IMR-90 (cell line): ENCODE measurements around the gene ATG10. TPM values are rescaled to one million over a fixed set of nuclear protein-coding genes. Genes with fewer than 3 reads are reported as not detected.

ENCODE experiments used
- ATAC-seq: fragments of 200-7000 bp; cut with Tn5 transposase; 2 replicates; pipeline ENCODE4 v1.9.1; 2020; ENCODE audit warnings: low read depth, mild to moderate bottlenecking, moderate library complexity
- BruUV-seq: library from RNA; stranded (reverse); fragments of 400-500 nt; replicated peaks from 2 replicates; lab custom pipeline; 2021; lab: Mats Ljungman, UMichigan
- CTCF ChIA-PET: fragments of 300-600 bp; formaldehyde crosslinking; extraction: SDS; loops from one replicate; lab custom pipeline; 2021; ENCODE audit warnings: antibody characterized with exemption; lab: Yijun Ruan, JAX
- POLR2A ChIA-PET: fragments of 300-600 bp; sonication (Branson Sonifier 250); formaldehyde crosslinking; loops from one replicate; lab custom pipeline; 2022; ENCODE audit warnings: antibody characterized with exemption; ENCODE audit not compliant: unreplicated experiment; lab: Charles Lee
- DNase-seq: peaks from one replicate; pipeline ENCODE4 v3.0.0; 2013
- H2AFZ ChIP-seq: replicated peaks from 2 replicates; pipeline ENCODE3; 2013; ENCODE audit warnings: low read length, mild to moderate bottlenecking; ENCODE audit not compliant: poor library complexity
- H2AK5ac ChIP-seq: 2 replicates; pipeline ENCODE4 v1.6.1; 2013; ENCODE audit warnings: low read depth, low read length, inconsistent platforms
- H2AK9ac ChIP-seq: replicated peaks from 2 replicates; pipeline ENCODE3; 2013; ENCODE audit warnings: mild to moderate bottlenecking, low read depth, low read length, moderate library complexity; ENCODE audit not compliant: poor library complexity
- H2BK120ac ChIP-seq: 2 replicates; pipeline ENCODE4 v1.6.1; 2013; ENCODE audit warnings: low read depth, low read length, inconsistent platforms
- H2BK15ac ChIP-seq: 3 replicates; pipeline ENCODE4 v1.6.1; 2013; ENCODE audit warnings: low read depth, low read length, inconsistent platforms
- H2BK20ac ChIP-seq: 2 replicates; pipeline ENCODE4 v1.6.1; 2013; ENCODE audit warnings: low read depth, mild to moderate bottlenecking, inconsistent platforms, low read length, moderate library complexity
- H2BK5ac ChIP-seq: 2 replicates; pipeline ENCODE4 v1.6.1; 2013; ENCODE audit warnings: mild to moderate bottlenecking, low read depth, low read length, inconsistent platforms; ENCODE audit not compliant: poor library complexity, severe bottlenecking
- H3K14ac ChIP-seq: replicated peaks from 2 replicates; pipeline ENCODE4 v1.6.1; 2013; ENCODE audit warnings: low read depth, low read length, inconsistent platforms
- H3K18ac ChIP-seq: 2 replicates; pipeline ENCODE4 v1.6.1; 2013; ENCODE audit warnings: low read depth, low read length, control low read depth
- H3K23ac ChIP-seq: 2 replicates; pipeline ENCODE4 v1.6.1; 2013; ENCODE audit warnings: low read depth, low read length, inconsistent platforms
- H3K27ac ChIP-seq: 2 replicates; pipeline ENCODE4 v1.5.1; 2013; ENCODE audit warnings: mild to moderate bottlenecking, control low read depth, low read length; ENCODE audit not compliant: insufficient read depth
- H3K27me3 ChIP-seq: 2 replicates; pipeline ENCODE4 v1.6.1; 2013; ENCODE audit warnings: low read length; ENCODE audit not compliant: control insufficient read depth, insufficient read depth
- H3K36me3 ChIP-seq: 2 replicates; pipeline ENCODE4 v1.6.1; 2013; ENCODE audit warnings: low read length, mixed read lengths; ENCODE audit not compliant: control insufficient read depth, insufficient read depth
- H3K4ac ChIP-seq: 2 replicates; pipeline ENCODE4 v1.6.1; 2013; ENCODE audit warnings: low read depth, low read length, inconsistent platforms
- H3K4me1 ChIP-seq: 2 replicates; pipeline ENCODE4 v1.6.1; 2013; ENCODE audit warnings: low read length, mixed read lengths; ENCODE audit not compliant: control insufficient read depth, insufficient read depth
- H3K4me2 ChIP-seq: 2 replicates; pipeline ENCODE4 v1.6.1; 2013; ENCODE audit warnings: low read depth, mild to moderate bottlenecking, control low read depth, low read length, moderate library complexity
- H3K4me3 ChIP-seq: 2 replicates; pipeline ENCODE4 v1.5.1; 2013; ENCODE audit warnings: low read depth, mild to moderate bottlenecking, control low read depth, low read length, moderate library complexity; ENCODE audit not compliant: insufficient read depth
- H3K56ac ChIP-seq: 2 replicates; pipeline ENCODE4 v1.6.1; 2013; ENCODE audit warnings: low read length, inconsistent platforms; ENCODE audit not compliant: insufficient read depth; ENCODE audit errors: extremely low read depth
- H3K79me1 ChIP-seq, 2 experiments: 2 replicates each; pipeline ENCODE4 v1.6.1; 2013; ENCODE audit warnings: low read length in 2 of 2, inconsistent platforms in 1 of 2, low read depth in 1 of 2
- H3K9ac ChIP-seq: 2 replicates; pipeline ENCODE4 v1.6.1; 2013; ENCODE audit warnings: low read depth, low read length, control low read depth
- H3K9me1 ChIP-seq: 2 replicates; pipeline ENCODE4 v1.6.1; 2013; ENCODE audit warnings: low read length, inconsistent platforms; ENCODE audit not compliant: insufficient read depth
- H3K9me3 ChIP-seq: 2 replicates; pipeline ENCODE4 v1.6.1; 2013; ENCODE audit warnings: low read length; ENCODE audit not compliant: control insufficient read depth, insufficient read depth
- H4K20me1 ChIP-seq: 2 replicates; pipeline ENCODE4 v1.6.1; 2013; ENCODE audit warnings: low read length, inconsistent platforms; ENCODE audit not compliant: insufficient read depth
- H4K5ac ChIP-seq: 2 replicates; pipeline ENCODE4 v1.6.1; 2013; ENCODE audit warnings: mild to moderate bottlenecking, low read depth, low read length, control low read depth
- H4K8ac ChIP-seq, 2 experiments: 2 replicates each; pipeline ENCODE4 v1.6.1; 2013; ENCODE audit warnings: low read depth in 2 of 2, low read length in 2 of 2, control low read depth in 1 of 2, inconsistent platforms in 1 of 2
- H4K91ac ChIP-seq: 2 replicates; pipeline ENCODE4 v1.6.1; 2013; ENCODE audit warnings: low read depth, low read length, inconsistent platforms; ENCODE audit not compliant: insufficient read depth
- BHLHE40 ChIP-seq: fragments of 150-350 bp; IDR thresholded peaks from 2 replicates; pipeline ENCODE4 v1.6.1; 2016; ENCODE audit warnings: mild to moderate bottlenecking, low read depth, low read length
- CEBPB ChIP-seq: IDR thresholded peaks from 2 replicates; pipeline ENCODE4 v1.6.1; 2012; ENCODE audit warnings: low read depth, low read length, improper control_type of control experiment
- MXI1 ChIP-seq: IDR thresholded peaks from 2 replicates; pipeline ENCODE4 v1.6.1; 2012; ENCODE audit warnings: low read depth, mild to moderate bottlenecking, low read length, moderate library complexity, borderline replicate concordance
- RCOR1 ChIP-seq: IDR thresholded peaks from 2 replicates; pipeline ENCODE4 v1.6.1; 2012; ENCODE audit warnings: mild to moderate bottlenecking, low read length, improper control_type of control experiment; ENCODE audit not compliant: insufficient replicate concordance
- SMC3 ChIP-seq: fragments of 150-350 bp; IDR thresholded peaks from 2 replicates; pipeline ENCODE4 v1.6.1; 2016; ENCODE audit warnings: low read depth, mild to moderate bottlenecking, antibody characterized with exemption, low read length, moderate library complexity
- USF2 ChIP-seq: fragments of 150-350 bp; IDR thresholded peaks from 2 replicates; pipeline ENCODE4 v1.6.1; 2017; ENCODE audit warnings: mild to moderate bottlenecking, antibody characterized with exemption, low read length, low read depth
- WGBS, 2 experiments: methylation state at CpG; one replicate each; pipeline versions ENCODE4 v1.1.5 to v1.1.7; 2013; ENCODE audit warnings: missing lambda C conversion rate in 2 of 2; ENCODE audit not compliant: insufficient read length in 1 of 2; ENCODE audit errors: extremely low coverage in 2 of 2; 5-methylcytosine and 5-hydroxymethylcytosine counted together
- dilution Hi-C: fragments of 300-500 bp; cut with HindIII; formaldehyde crosslinking; loops from one replicate; pipeline ENCODE4 v1.14.3; 2018; ENCODE audit warnings: low sequenced_read_pairs; ENCODE audit not compliant: unreplicated experiment
- in situ Hi-C: fragments of 300-500 bp; cut with MboI; formaldehyde crosslinking; loops from 3 replicates; pipeline ENCODE4 v1.14.3; 2019; ENCODE audit warnings: low sequenced_read_pairs, inconsistent platforms, mixed read lengths
- intact Hi-C: fragments of 100-400 bp; cut with micrococcal nuclease; formaldehyde crosslinking; loops from 2 replicates; pipeline ENCODE4 v1.10.0; 2022
- polyA plus RNA-seq, 3 experiments: library from polyadenylated mRNA; depleted of rRNA; stranded (reverse); fragments of >200 nt; gene quantifications; 2 replicates each; pipeline ENCODE4 v1.2.3, GENCODE V29; 2012; ENCODE audit warnings: low replicate concordance in 1 of 3
- total RNA-seq: library from RNA; depleted of rRNA; stranded (reverse); fragments of >200 nt; gene quantifications from 2 replicates; pipeline ENCODE4 v1.2.3, GENCODE V29; 2012

Gene ATG10
- total and polyA plus RNA-seq, 2 of the 4 experiments (the other 2 are of a cell fraction) = 3.4 to 8.1 TPM

GRCh38 chr5:82222597-82223574 lies 251.1 kb downstream of the ATG10 start:
- WGBS, 2 experiments = no CpG with 5 or more reads among the region's 5 CpGs
- no peak for ATAC-seq

More at GRCh38 chr5:82222597-82223574, 251.1 kb downstream of the ATG10 start:
- no peak overlapping the region for H3K4me2 ChIP-seq
- no peak for DNase-seq
- peaks cover 2% of the 10 kb centered on the region; the same call in 1 of the 2 replicates for H3K4me1 ChIP-seq
- dilution Hi-C loops (no loop called here), in situ Hi-C loops (no loop called here), intact Hi-C loops (no loop called here)
- TF ChIP-seq USF2 (no peak), BHLHE40 (no peak), RCOR1 (no peak), CEBPB (no peak), MXI1 (no peak), SMC3 (no peak)
- no peak overlapping the region for H4K8ac ChIP-seq
- no peaks in the 10 kb centered on the region for H4K20me1 ChIP-seq
- no peak overlapping the region for H3K4me3 ChIP-seq
- no peaks in the 10 kb centered on the region; the same call in 1 of the 2 replicates for H3K9me1 ChIP-seq
- H3K18ac ChIP-seq = no peak overlapping the region
- no peak overlapping the region for H3K56ac ChIP-seq
- no peak overlapping the region for H2BK15ac ChIP-seq
- no peak overlapping the region for H4K91ac ChIP-seq
- no peak overlapping the region for H3K27ac ChIP-seq
- no peak overlapping the region for H3K14ac ChIP-seq
- POLR2A ChIA-PET = no interaction called here
- no peak overlapping the region for H2BK120ac ChIP-seq
- H2AK9ac ChIP-seq = no peak overlapping the region
- CTCF ChIA-PET = no interaction called here
- H2BK20ac ChIP-seq = no peak overlapping the region
- H3K36me3 ChIP-seq = no peaks in the 10 kb centered on the region
- H2AK5ac ChIP-seq = no peak overlapping the region
- H3K27me3 ChIP-seq = no peaks in the 10 kb centered on the region
- no peak overlapping the region for H2BK5ac ChIP-seq
- H3K79me1 ChIP-seq = no peaks in the 10 kb centered on the region
- no peaks in the 10 kb centered on the region for H3K9me3 ChIP-seq
- H2AFZ ChIP-seq = no peak overlapping the region
- no TSS peak for BruUV-seq
- H3K4ac ChIP-seq = no peak overlapping the region
- H3K23ac ChIP-seq = no peak overlapping the region
- no peak overlapping the region for H4K5ac ChIP-seq
- no peak overlapping the region for H3K9ac ChIP-seq
